Adrenal gland (tissue), 12 donors: ENCODE measurements around the gene UBXN2A. TPM values are rescaled to one million over a fixed set of nuclear protein-coding genes. Genes with fewer than 3 reads are reported as not detected.

Source experiments
- DNase-seq, 7 donors: peaks; one replicate each; pipeline ENCODE4 v3.0.0-alpha.2; 2019 to 2020
- H3K27ac ChIP-seq, 5 donors: fragments of 200-600 bp; sonication (generic) in 4 of 5; 1 replicate in 3 of 5; 2 replicates in 2 of 5; pipeline versions ENCODE4 v1.5.1 to v1.8.0; 2016 to 2020; ENCODE audit warnings: mild to moderate bottlenecking in 1 of 5
- H3K27me3 ChIP-seq: fragments of 200-600 bp; 2 replicates; pipeline ENCODE4 v1.8.0; 2021
- H3K36me3 ChIP-seq, 2 donors: fragments of 200-600 bp; replicated peaks in 1 of 2; 1 replicate in 1 of 2; 2 replicates in 1 of 2; pipeline versions ENCODE4 v1.5.1 to v1.8.0; 2018 to 2022
- H3K4me1 ChIP-seq, 2 donors: fragments of 200-600 bp; replicated peaks in 1 of 2; 1 replicate in 1 of 2; 2 replicates in 1 of 2; pipeline versions ENCODE4 v1.5.1 to v1.8.0; 2018 to 2021
- H3K4me3 ChIP-seq, 4 donors: fragments of 200-600 bp; sonication (generic) in 3 of 4; one replicate each; pipeline ENCODE4 v1.5.1; 2016 to 2018
- H3K9me3 ChIP-seq, 3 donors: fragments of 200-600 bp; sonication (generic) in 1 of 3; replicated peaks in 1 of 3; 1 replicate in 2 of 3; 2 replicates in 1 of 3; pipeline versions ENCODE4 v1.5.1 to v1.8.0; 2016 to 2021
- CTCF ChIP-seq, 6 experiments: fragments of 450-650 bp in 4 of 6; fragments of 200-600 bp in 2 of 6; sonication (generic) in 1 of 6; IDR thresholded peaks; 1 replicate in 5 of 6; 2 replicates in 1 of 6; pipeline versions ENCODE4 v1.5.1 to v1.8.0; 2016 to 2021; ENCODE audit warnings: antibody characterized with exemption in 6 of 6, mild to moderate bottlenecking in 2 of 6, moderate library complexity in 1 of 6
- POLR2A ChIP-seq, 2 donors: fragments of 450-650 bp; IDR thresholded peaks; one replicate each; pipeline ENCODE4 v1.6.1; 2017; ENCODE audit warnings: antibody characterized with exemption in 2 of 2, mild to moderate bottlenecking in 2 of 2, moderate library complexity in 1 of 2
- WGBS, 4 donors: extraction: QIAGEN DNeasy Blood & Tissue Kit in 2 of 4; methylation state at CpG; one replicate each; pipeline versions ENCODE4 v1.1.5 to v1.1.7; 2013 to 2017; 5-methylcytosine and 5-hydroxymethylcytosine counted together
- intact Hi-C, 2 donors: fragments of 100-400 bp; cut with DNase I; formaldehyde crosslinking; loops; one replicate each; pipeline versions ENCODE4 v1.14.1 to v1.15.0; 2022 to 2023
- polyA plus RNA-seq, 3 donors: library from polyadenylated mRNA; stranded (reverse); fragments of 200-250 nt in 2 of 3; fragments of 350-450 nt in 1 of 3; fragmentation: Illumina TruSeq in 1 of 3; extraction: RNeasy Lipid Tissue Mini Kit (QIAGEN cat#74804) in 1 of 3; gene quantifications; one replicate each; pipeline ENCODE4 v1.2.3, GENCODE V29; 2013 to 2014
- total RNA-seq, 9 donors: library from RNA; depleted of rRNA in 4 of 9; stranded (reverse); fragments of >200 nt in 4 of 9; fragments of 120-200 nt in 1 of 9; fragmentation: NEBNext Ultra II Directional in 1 of 9; extraction: Animal tissue kit (Norgen Biotek cat#: 25700) in 1 of 9; gene quantifications; one replicate each; pipeline versions ENCODE4 v1.1.0 to v1.2.4, GENCODE V29; 2013 to 2023
- donor health status: healthy with polysubstance abuse.
- donor health status: Bipolar disorder and iron deficiency.
- donor health status: DM: yes; HTN: yes; CAD: no.
- donor health status: DM: no; HTN: no; CAD: no.
- donor health status: DM: no; HTN: no; CAD: no.
- donor health status: DM: yes; HTN: yes; CAD: no.

Gene UBXN2A
- total and polyA plus RNA-seq, 12 donors, result 5.4 to 17.3 (median 11.0) TPM

- no peaks in the 10 kb centered on the region for H3K27me3 ChIP-seq
- intact Hi-C loops, result no loop called here
- no peak overlapping the region for H3K27ac ChIP-seq
- no peaks in the 10 kb centered on the region for H3K36me3 ChIP-seq
- H3K9me3 ChIP-seq, result no peaks in the 10 kb centered on the region
- TF ChIP-seq CTCF (IDR thresholded peaks at IDR 0.05) (no peak), POLR2A (IDR thresholded peaks at IDR 0.05) (no peak)
- no peak overlapping the region for H3K4me3 ChIP-seq
- DNase-seq, result no peak
- H3K4me1 ChIP-seq, result no peaks in the 10 kb centered on the region
These were observed 13.4 kb downstream of the UBXN2A start for GRCh38 chr2:23953625-23954024.

- H3K36me3 ChIP-seq, result peaks cover 0 to under 1% of the 10 kb centered on the region in 2 donors
- intact Hi-C loops, result no loop called here
- DNase-seq, result no peak
- H3K4me3 ChIP-seq, result no peak overlapping the region
- H3K9me3 ChIP-seq, result no peaks in the 10 kb centered on the region
- H3K27ac ChIP-seq, result no peak overlapping the region
- H3K27me3 ChIP-seq, result no peaks in the 10 kb centered on the region
- WGBS, 4 donors, result 94 to 98% (median 96%) methylated on average over 6 of the region's 6 CpGs
- no peaks in the 10 kb centered on the region for H3K4me1 ChIP-seq
- no peak for TF ChIP-seq CTCF (IDR thresholded peaks at IDR 0.05)
- no peak for TF ChIP-seq POLR2A (IDR thresholded peaks at IDR 0.05)
These were observed 14.2 kb downstream of the UBXN2A start for GRCh38 chr2:23954325-23955014.

- 93 to 100% (median 97%) methylated on average over 4 of the region's 4 CpGs for WGBS, 4 donors
- DNase-seq, result no peak
- H3K9me3 ChIP-seq, result no peaks in the 10 kb centered on the region
- H3K36me3 ChIP-seq, result peaks cover 0 to 6% of the 10 kb centered on the region in 2 donors
- TF ChIP-seq POLR2A (IDR thresholded peaks at IDR 0.05) (no peak), CTCF (IDR thresholded peaks at IDR 0.05) (no peak)
- intact Hi-C loops, result no loop called here
- no peaks in the 10 kb centered on the region for H3K27me3 ChIP-seq
- H3K4me3 ChIP-seq, result no peak overlapping the region
- no peak overlapping the region for H3K27ac ChIP-seq
- no peaks in the 10 kb centered on the region for H3K4me1 ChIP-seq
These were observed 27.6 kb downstream of the UBXN2A start for GRCh38 chr2:23967846-23968245.

- peaks cover 0 to 12% of the 10 kb centered on the region in 2 donors for H3K36me3 ChIP-seq
- TF ChIP-seq CTCF (IDR thresholded peaks at IDR 0.05), result no peak
- TF ChIP-seq POLR2A (IDR thresholded peaks at IDR 0.05), result no peak
- no peak overlapping the region for H3K27ac ChIP-seq
- 85 to 95% (median 89%) methylated on average over 8 of the region's 8 CpGs for WGBS, 4 donors
- intact Hi-C loops, result no loop called here
- no peaks in the 10 kb centered on the region for H3K9me3 ChIP-seq
- no peaks in the 10 kb centered on the region for H3K4me1 ChIP-seq
- no peaks in the 10 kb centered on the region for H3K27me3 ChIP-seq
- peak in 1 of 7 donors; percentile 14 for DNase-seq
- H3K4me3 ChIP-seq, result no peak overlapping the region
These were observed 36.6 kb downstream of the UBXN2A start for GRCh38 chr2:23976883-23977282.
